Measurements from ENCODE around the gene STUB1.

- TF ChIP-seq EP300 (IDR thresholded peaks at IDR 0.05): no peak
- TF ChIP-seq, protein P1, sequence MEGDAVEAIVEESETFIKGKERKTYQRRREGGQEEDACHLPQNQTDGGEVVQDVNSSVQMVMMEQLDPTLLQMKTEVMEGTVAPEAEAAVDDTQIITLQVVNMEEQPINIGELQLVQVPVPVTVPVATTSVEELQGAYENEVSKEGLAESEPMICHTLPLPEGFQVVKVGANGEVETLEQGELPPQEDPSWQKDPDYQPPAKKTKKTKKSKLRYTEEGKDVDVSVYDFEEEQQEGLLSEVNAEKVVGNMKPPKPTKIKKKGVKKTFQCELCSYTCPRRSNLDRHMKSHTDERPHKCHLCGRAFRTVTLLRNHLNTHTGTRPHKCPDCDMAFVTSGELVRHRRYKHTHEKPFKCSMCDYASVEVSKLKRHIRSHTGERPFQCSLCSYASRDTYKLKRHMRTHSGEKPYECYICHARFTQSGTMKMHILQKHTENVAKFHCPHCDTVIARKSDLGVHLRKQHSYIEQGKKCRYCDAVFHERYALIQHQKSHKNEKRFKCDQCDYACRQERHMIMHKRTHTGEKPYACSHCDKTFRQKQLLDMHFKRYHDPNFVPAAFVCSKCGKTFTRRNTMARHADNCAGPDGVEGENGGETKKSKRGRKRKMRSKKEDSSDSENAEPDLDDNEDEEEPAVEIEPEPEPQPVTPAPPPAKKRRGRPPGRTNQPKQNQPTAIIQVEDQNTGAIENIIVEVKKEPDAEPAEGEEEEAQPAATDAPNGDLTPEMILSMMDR (IDR thresholded peaks at IDR 0.05): no peak
- TF ChIP-seq POLR2A (IDR thresholded peaks at IDR 0.05): no peak
These were observed 44.2 kb downstream of the STUB1 start for GRCh38 chr16:724188-725040.

Data from tibial nerve (tissue), 4 donors.